GM13977 (cell line): ENCODE data around the gene LFNG.

Experiments
- DNase-seq: peaks from one replicate; pipeline ENCODE4 v3.0.0; 2012; ENCODE audit warnings: low spot score
- CTCF ChIP-seq: IDR thresholded peaks from 2 replicates; pipeline ENCODE4 v1.5.1; 2012; ENCODE audit warnings: mild to moderate bottlenecking, control low read depth; ENCODE audit not compliant: insufficient read depth; ENCODE audit errors: extremely low read depth, missing control alignments
- in situ Hi-C: fragments of 300-500 bp; cut with MboI; formaldehyde crosslinking; loops from one replicate; pipeline ENCODE4 v1.12.0; 2022; ENCODE audit warnings: low sequenced_read_pairs, low pct_unique_long_range_greater_than_20kb, mixed read lengths, inconsistent platforms; ENCODE audit not compliant: unreplicated experiment

The LFNG gene

GRCh38 chr7:2551418-2551817, 31.8 kb downstream of the LFNG start:
- in situ Hi-C loops: no loop called here
- no peak for DNase-seq
- TF ChIP-seq CTCF: no peak

GRCh38 chr7:2553108-2553507, 33.5 kb downstream of the LFNG start:
- DNase-seq: no peak
- in situ Hi-C loops: no loop called here
- TF ChIP-seq CTCF: no peak

- TF ChIP-seq CTCF: no peak
- no peak for DNase-seq
- in situ Hi-C loops: no loop called here
These were observed 34.4 kb downstream of the LFNG start for GRCh38 chr7:2553831-2554581.

- TF ChIP-seq CTCF: no peak
- DNase-seq: peak; percentile 38
These were observed 35.1 kb downstream of the LFNG start for GRCh38 chr7:2554661-2555111.

GRCh38 chr7:2555121-2556052, 35.8 kb downstream of the LFNG start, which contains the start of gene BRAT1:
Gene BRAT1, minus strand, starts transcription at chr7:2555524. Its CDS starts 1,093 bp downstream, at chr7:2554431.
- TF ChIP-seq CTCF: peak; percentile 36
- in situ Hi-C loops: no loop called here
- DNase-seq: peak; percentile 98

More at GRCh38 chr7:2554661-2555111, 35.1 kb downstream of the LFNG start:
- in situ Hi-C loops: no loop called here

GRCh38 chr7:2558629-2559282, 39.2 kb downstream of the LFNG start, which contains the start of gene IQCE:
Gene IQCE, plus strand, starts transcription at chr7:2558979. Its CDS starts 203 bp downstream, at chr7:2559182.
- no peak for TF ChIP-seq CTCF
- peak; percentile 94 for DNase-seq
- in situ Hi-C loops: no loop called here
